NCI-H1694 treated with DMSO at 0.1 percent for 48 hours (cell line): ENCODE results near the gene SEZ6L2.
"Not testable (repeated sequence)": the region's sequence is repeated elsewhere in the genome, so short reads cannot be mapped to it uniquely, and the experiment has no call there.

Experiments
- DNase-seq: peaks from one replicate; lab custom pipeline; 2025; lab: John Stamatoyannopoulos, UW

Gene SEZ6L2

GRCh38 chr16:29881050-29881449 is 18.3 kb downstream of the SEZ6L2 start:
- DNase-seq, result no peak

GRCh38 chr16:29878172-29878571 is 21.2 kb downstream of the SEZ6L2 start:
- no peak for DNase-seq

- no peak for DNase-seq
Observed at GRCh38 chr16:29877266-29877961, 21.9 kb downstream of the SEZ6L2 start.

GRCh38 chr16:29876594-29877249 is 22.6 kb downstream of the SEZ6L2 start:
- DNase-seq, result no peak

- no peak for DNase-seq
Observed at GRCh38 chr16:29876217-29876593, 23.1 kb downstream of the SEZ6L2 start.

- no peak for DNase-seq
Observed at GRCh38 chr16:29875206-29875605, 24.1 kb downstream of the SEZ6L2 start.

- DNase-seq, result no peak
Observed at GRCh38 chr16:29873319-29873718, 26.0 kb downstream of the SEZ6L2 start.

- no peak for DNase-seq
Observed at GRCh38 chr16:29871822-29872546, 27.4 kb downstream of the SEZ6L2 start.

- DNase-seq, result not testable (repeated sequence)
Observed at GRCh38 chr16:29869067-29869466, 30.3 kb downstream of the SEZ6L2 start.

- no peak for DNase-seq
Observed at GRCh38 chr16:29868396-29869009, 30.8 kb downstream of the SEZ6L2 start.

- no peak for DNase-seq
Observed at GRCh38 chr16:29864205-29864604, 35.1 kb downstream of the SEZ6L2 start.

GRCh38 chr16:29863669-29863984 is 35.7 kb downstream of the SEZ6L2 start:
- no peak for DNase-seq

GRCh38 chr16:29862884-29863668 is 36.3 kb downstream of the SEZ6L2 start, which contains the start of gene CDIPT:
TSS of gene CDIPT (minus strand) at chr16:29863226. CDS start at chr16:29862857, 369 bp downstream.
- peak; percentile 83 for DNase-seq

GRCh38 chr16:29862383-29862883 is 36.9 kb downstream of the SEZ6L2 start:
- DNase-seq, result no peak

- DNase-seq, result no peak
Observed at GRCh38 chr16:29860218-29860617, 39.1 kb downstream of the SEZ6L2 start.

- DNase-seq, result no peak
Observed at GRCh38 chr16:29858974-29859373, 40.4 kb downstream of the SEZ6L2 start.

- DNase-seq, result no peak
Observed at GRCh38 chr16:29858149-29858849, 41.1 kb downstream of the SEZ6L2 start.

- DNase-seq, result peak; percentile 12
Observed at GRCh38 chr16:29857133-29857760, 42.1 kb downstream of the SEZ6L2 start.

GRCh38 chr16:29854520-29855100 is 44.7 kb downstream of the SEZ6L2 start:
- no peak for DNase-seq

- DNase-seq, result no peak
Observed at GRCh38 chr16:29852654-29853053, 46.7 kb downstream of the SEZ6L2 start.
